ENCODE measurements around the gene TCHP.

The TCHP gene

DNA sequence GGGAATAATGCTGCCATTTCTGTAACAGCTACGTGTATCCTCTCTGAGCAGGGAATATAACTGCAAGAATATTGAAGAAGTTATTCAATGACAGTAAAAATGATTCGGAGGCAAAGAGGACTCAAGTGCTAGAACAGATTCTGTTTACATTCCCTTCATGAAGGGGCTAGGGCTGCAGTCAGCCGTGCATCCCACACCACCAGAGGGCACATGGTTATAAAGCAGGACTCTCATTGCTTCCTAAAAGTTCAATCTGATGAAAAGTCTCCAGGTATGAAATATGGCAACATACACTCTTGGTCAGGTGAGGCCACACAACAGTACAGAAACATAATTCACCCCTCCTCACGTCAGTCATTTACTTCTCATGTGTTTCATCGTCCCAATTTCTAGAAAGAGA lies 34.0 kb downstream of the TCHP start:
- peak; percentile 15 for DNase-seq (ENCODE audit: low read depth)

DNA sequence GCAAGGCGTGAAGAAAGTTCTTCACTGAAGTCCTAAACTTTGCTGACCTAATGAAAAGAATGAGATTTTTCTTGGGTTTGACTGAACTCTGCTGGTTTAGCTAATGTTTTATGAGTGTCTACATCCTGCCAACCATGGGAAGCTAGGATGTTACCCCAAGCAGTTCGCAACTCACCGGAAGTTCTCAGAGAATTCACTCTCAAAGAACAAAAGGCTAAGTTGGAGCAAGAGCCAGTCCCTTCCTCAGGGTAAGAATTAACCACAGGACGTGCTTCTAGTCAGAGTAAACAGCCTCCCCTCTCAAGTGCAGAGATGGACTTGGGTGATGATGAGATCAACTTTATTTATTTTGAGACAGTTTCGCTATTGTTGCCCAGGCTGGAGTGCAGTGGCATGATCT lies 37.3 kb downstream of the TCHP start:
- DNase-seq (ENCODE audit: low read depth), result no peak

DNA sequence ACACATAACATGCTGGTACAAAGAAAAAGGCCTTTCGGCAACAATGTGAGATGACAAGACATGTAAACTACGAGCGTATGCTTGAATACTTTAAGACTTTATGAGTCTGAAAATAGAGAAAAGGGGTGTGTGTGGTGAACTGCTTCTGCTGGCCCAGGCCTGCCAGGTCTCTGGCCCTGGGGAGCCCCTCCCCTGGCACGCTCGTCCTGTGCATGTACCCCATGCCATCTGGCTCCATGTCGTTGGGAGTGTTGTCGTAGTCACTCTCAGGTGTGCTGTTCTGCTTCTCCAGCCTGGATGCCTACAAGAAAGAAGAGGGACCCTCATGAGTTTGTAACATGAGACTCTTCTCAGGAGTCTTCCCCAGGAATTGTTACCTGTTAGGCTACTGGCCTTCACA lies 38.9 kb downstream of the TCHP start:
- DNase-seq (ENCODE audit: low read depth), result no peak

DNA sequence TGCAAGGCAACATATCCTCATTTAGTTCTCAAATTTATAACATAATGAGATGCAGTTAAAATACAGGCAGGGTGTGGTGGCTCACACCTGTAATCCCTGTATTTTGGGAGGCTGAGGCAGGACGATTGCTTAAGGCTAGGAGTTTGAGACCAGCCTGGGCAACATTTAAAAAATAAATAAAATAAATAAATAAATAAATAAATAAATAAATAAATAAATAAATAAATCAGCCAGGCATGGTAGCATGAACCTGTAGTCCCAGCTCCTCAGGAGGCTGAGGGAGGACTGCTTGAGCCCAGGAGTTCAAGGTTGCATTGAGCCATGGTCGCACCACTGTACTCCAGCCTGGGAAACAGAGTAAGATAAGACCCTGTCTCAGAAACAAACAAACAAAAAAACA lies 39.4 kb downstream of the TCHP start:
- no peak for DNase-seq (ENCODE audit: low read depth)

DNA sequence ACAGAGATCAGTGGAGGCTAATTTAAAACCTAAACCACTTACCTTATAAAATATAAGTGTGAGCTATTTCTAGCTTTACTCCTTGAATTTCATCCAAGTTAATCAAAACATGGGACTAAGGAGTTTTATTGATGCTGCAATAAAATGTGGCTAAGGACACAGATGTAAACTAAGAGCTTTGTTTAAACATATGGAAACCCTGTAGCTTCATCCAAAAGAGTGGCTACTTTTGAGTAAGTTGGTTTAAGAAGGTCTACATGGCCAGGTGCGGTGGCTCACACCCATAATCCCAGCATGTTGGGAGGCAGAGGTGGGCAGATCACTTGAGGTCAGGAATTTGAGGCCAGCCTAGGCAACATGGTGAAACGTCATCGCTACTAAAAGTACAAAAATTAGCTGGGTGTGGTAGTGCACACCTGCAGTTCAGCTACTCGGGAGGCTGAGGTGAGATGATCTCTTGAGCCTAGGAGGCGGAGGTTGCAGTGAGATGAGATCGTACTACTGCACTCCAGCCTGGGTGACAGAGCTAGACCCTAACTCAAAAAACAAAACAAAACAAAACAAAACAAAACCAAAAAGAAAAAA lies 40.4 kb downstream of the TCHP start:
- DNase-seq (ENCODE audit: low read depth), result no peak

DNA sequence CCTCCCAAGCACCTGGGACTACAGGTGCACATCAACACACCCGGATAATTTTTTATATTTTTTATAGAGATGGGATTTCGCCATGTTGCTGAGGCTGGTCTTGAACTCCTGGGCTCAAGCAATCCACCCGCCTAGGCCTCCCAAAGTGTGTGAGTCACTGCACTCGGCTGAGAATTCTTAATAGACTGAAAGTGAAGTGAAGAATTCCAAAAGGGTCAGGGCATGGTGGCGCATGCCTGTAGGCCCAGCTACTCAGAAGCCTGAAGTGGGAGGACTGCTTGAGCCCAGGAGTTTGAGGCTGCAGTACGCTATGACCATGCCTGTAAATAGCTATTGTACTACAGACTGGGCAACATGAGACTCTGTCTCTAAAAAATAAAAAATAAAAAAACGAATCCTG lies 43.7 kb downstream of the TCHP start:
- peak; percentile 35 for DNase-seq (ENCODE audit: low read depth)

DNA sequence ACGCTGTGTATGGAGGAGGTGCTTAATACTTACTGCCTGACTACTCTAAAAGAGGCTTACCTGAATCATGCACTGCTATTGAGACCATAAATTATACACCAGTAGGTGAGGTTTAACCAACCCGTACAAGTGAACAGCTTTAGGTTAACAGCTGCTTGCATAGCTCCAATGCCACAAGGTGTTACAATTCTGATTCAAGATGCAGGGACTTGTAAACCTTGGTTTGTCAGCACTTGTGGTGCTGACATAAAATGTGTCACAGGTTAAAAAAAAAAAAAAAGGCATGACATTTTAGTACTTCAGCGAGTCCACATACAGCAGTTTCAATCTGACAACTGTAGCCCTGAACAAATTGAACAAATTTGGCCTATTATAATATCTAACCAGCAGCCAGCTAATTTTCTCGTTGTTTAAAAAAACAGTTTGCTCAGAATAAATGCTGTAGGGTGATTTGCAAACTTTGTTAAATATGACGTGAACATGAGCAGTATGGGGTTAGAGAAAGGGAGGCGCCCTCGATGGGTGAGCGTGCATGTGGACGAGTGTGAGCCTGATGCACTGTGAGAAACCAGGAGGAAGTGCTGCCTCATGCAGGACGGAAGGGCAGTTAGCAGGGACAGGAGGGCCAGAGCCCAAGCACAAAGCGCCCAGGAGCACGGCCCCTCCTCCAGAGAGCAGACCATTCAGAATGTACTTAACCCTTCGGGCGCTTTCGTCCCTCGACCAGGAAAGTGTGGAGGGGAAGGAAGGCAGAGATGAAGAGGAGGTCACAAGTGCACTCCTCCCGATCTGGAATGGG lies 44.7 kb downstream of the TCHP start:
- peak; percentile 27 for DNase-seq (ENCODE audit: low read depth)

DNA sequence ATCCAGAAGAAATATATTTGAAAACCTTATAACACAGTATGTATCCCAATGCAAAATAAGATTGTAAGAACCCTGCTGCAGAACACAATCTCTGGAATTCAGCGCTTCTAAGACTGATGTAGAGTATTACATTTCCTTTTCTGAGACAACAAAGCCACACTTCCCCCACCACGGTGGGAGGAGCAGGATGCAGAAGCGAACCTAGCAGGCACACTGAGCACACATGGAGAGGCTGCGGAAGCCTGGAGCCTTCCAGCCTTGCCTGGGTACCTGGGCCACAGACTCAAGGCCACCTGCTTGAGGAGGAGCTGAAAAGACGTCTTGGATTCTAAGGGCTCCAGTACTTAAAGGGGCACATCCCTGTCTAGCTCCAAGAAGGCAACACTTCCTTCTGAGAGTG lies 46.4 kb downstream of the TCHP start:
- DNase-seq (ENCODE audit: low read depth), result peak; percentile 39

DNA sequence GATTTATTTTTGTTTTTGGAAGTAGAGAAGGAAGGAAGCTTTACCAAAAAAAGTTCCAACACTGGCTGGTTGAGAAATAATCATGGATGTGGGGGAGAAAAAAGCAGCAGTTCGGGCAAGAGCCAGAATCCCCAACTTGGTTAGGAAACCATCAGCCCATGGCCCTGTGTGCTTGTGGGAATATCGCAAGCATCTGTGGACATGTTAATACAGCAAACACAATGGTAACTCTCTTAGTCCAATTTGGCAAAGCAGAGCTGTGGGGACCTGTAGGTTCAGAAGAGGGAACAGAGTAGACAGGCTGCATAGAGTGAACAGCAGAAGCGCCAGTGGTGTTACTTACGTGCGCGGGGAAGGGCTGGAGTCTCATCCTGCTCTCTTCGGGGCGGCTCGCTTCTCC lies 46.8 kb downstream of the TCHP start:
- DNase-seq (ENCODE audit: low read depth), result no peak

DNA sequence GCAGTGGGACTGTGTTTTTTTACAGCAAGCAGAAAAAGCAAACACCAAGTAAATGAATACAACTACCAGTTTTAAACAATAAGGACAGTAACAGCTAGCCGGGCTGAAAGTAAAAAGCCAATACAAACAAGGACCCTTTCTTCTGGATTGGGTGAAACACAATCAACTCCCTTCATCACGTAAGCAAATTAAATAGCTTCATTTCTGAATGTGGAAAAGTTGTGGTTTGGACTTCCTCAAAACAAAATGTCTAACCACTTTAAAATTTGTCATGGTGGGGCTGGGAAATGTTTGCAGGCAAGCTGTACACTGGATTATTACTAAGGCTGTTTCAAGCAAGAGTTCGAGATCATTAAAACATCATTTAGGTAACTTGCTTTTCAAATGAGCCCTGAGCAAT lies 47.4 kb downstream of the TCHP start:
- DNase-seq (ENCODE audit: low read depth), result peak; percentile 49

DNA sequence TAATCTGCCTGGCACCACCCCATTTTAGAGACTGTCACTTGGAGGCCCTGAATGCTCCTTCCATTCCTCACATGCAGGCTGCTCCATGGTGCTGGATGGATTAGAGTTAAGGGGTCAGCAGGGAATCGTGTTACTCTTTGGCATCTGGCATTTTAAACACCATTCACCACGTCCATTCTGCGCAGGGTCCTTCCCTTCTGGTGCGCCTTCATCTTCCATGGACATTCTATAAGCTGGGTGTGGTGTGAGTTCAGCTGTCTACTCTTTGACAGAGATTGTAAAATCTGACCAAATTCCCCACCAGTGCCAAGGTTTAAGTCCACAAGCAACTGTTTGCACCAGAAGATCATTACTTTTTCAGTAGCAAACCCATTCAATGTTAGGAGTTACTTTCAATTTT lies 48.3 kb downstream of the TCHP start:
- DNase-seq (ENCODE audit: low read depth), result no peak

DNA sequence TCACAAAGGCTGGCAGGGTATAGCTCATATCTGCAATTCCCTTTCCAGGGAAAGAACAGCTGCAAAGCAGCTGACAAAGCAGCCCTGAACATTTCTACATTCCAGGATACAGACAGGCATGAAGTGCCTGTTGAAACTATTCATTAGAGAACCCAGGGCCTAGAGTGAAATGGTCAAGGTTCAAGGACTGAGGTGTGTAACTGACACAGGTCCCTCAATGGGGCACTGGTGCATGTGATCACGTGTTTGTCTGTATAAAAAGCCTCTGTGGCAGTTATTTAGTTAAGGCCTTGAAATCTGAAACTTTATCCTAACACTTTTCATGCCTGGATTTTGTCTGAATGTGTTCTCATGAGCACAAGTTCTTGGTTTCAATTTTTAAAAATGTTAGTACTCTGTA lies 49.0 kb downstream of the TCHP start:
- peak; percentile 64 for DNase-seq (ENCODE audit: low read depth)

DNA sequence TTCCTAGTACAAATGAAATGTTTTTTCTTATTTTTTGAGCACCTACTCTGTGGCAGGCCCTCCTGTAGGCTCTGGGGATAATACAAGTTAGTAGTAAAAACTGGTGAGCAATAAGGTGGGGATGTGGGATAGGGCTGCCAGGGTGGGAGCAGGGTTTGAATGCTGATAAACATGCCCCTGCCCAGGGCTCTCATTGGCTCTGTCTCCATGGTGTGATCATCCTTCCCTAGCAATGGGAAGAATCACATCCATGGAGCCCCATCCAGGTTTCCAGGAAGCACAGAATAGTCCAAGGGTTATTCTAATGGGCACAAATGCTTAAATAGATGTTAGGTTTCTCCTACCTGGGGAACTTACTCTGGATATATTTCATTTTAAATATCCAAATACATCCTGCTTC lies 50.6 kb downstream of the TCHP start:
- no peak for DNase-seq (ENCODE audit: low read depth)

DNA sequence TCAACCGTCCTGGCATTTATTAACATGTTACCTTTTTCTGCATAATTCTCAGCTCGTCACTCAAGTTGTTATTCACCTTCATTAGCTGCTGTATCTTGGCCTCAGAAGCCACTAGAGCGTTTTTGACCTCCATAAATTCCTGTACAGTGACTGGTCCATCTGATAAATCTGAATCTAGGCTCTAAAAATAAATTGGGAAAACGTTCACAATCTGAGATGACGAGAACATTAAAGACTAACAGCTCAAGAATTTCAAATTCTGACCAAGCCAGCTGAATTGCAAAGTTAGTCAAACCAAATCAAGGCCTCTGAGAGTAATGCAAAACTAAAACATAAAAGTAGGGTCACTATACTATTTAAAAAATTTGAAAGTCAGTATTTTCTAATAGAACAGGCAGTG lies 51.1 kb downstream of the TCHP start:
- DNase-seq (ENCODE audit: low read depth), result peak; percentile 89

DNA sequence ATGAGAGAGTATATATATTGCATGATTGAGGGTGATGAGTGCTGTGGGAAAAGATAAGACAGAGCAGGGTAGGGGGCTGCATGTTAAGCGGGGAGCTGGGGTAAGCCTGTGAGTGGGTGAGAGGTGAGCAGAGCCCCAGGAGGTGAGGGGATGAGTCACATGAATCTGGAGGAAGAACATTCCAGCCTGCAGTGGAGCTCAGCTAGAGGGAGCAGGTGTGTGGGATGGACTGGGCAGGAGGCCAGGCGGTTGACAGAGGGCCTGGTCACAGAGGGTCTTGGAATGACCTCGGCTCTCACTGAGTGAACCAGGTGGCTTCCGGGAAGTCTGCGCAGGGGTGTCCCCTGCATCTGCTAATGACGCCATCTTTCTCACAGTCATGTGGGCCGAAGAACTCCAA lies 51.7 kb downstream of the TCHP start:
- DNase-seq (ENCODE audit: low read depth), result peak; percentile 69

DNA sequence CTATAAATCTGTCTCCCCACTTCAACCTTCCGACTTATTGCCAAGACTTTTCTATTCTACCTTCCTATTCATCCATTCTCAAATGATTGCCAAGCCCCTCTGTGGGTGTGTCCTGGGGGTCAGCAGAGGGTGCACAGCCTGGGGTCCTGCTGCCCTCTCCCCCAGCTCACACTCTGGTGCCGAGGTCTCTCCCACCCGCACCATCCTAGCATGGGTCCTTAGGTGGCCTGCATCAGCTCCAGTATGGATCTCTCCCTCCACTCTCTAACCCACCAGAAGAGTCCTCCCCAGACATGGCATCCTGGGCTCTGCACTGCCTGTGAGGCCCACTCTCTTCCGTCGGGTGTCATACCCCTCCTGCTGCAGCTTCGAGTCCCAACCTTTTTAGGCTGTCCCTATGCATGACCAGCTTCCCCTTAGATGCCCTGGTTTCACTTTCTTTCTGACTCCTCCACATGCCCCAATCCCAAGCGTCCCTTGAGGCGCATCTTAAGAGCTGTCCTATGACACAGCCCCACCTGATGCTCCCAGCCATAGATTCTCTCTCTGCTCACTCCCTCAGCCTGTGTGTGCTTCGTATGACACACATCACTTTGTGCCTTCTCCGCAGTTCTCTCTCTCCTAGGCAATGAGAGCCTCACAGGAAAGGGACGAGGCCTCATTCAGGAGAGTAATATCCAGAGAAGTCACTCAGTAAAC lies 52.2 kb downstream of the TCHP start:
- DNase-seq (ENCODE audit: low read depth), result no peak

DNA sequence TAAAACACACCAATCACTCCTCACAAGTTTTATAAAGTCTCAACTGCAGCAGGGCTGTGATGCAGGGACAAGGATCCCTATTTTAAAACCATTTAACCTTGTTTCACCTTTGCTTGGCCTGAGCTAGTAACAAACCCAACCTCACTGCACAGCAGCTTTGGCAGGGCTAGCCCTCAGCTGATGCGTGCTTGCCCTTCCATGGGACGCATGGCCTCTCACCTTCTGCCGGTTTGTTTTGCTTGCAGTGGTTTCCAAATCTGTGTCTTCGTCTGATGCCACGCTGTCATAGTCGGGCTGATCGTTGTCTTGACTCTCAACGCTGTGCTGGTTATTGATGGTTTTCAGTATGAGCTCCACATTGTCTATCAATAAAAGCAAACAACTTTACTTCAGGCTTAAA lies 52.8 kb downstream of the TCHP start:
- no peak for DNase-seq (ENCODE audit: low read depth)

DNA sequence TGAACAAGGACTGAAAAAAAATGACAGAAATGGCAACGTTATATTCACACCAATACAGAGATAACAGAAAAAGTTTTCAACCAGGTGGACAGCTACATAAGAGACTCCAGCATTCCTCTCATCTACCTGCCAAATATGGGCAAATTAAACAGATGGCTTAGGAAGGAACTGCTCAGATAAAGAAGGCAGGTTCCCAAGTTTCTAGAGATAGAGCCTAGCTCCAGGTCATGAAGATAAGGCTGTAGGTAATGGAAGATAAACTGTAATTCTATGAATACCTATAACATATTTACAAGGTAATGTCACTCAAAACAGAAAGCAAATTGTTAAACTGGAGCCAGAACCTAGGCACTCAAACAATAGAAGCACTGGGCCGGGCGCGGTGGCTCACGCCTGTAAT lies 53.6 kb downstream of the TCHP start:
- DNase-seq (ENCODE audit: low read depth), result no peak

DNA sequence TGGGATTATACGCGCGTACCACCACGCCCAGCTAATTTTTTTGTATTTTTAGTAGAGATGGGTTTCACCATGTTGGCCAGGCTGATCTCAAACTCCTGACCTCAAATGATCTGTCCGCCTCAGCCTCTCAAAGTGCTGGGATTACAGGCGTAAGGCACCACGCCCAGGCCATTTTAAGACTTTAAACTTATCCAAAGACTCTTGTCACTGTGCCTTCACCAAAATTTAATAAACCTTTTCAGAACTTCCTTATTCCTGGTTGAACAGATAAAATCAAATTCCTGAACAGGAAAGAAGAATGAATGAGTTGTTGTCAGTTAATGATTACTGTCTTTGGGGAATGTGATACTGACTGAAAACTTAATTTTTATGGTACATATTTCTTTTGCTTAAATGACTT lies 58.3 kb downstream of the TCHP start:
- DNase-seq (ENCODE audit: low read depth), result no peak

DNA sequence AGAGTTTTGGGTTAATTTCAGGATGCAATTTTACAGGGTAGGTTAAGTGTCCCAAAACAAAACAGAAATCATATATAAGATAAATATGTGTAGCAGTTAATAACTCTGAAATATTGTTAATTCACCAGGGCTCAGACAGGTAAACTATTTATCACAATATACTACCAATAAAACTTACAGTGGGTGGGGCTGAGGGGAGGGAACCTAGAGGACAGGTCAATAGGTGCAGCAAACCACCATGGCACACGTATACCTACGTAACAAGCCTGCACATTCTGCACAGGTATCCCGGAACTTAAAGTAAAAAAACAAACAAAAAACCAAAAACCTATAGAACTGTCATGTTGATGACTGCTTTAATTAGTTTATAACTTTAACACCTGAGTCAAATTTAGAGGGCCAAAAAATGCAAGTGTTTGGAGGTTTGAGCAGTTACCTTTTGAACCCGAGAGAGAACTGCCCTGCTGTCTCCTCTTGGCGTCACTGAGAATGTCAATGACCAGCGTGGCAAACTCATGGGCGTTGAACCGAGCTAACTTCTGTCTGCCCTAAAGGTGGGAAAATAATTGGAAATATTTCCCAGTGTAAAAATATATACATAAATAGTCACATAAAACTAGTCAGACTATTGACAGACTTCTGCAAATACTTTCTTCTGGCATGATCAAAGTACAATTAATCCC lies 59.5 kb downstream of the TCHP start:
- no peak for DNase-seq (ENCODE audit: low read depth)

DNA sequence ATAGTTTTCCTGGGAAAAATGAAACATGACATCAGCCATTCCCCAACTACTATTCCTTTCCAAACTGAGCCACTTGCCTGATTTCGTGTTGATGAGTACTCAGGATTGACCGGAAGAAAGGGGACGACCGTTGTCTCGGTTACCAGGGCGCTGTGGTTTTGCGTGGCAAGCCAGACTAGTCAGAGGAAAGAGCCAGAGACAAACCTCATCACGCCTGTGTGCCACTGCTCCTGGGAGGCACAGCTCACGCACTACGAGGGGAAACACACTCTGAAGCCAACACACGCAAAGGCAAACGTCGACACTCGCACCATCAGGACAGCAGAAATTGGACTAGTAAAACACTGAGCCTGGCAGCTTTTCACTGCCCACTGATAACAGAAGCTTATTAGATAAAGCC lies 61.1 kb downstream of the TCHP start:
- no peak for DNase-seq (ENCODE audit: low read depth)

DNA sequence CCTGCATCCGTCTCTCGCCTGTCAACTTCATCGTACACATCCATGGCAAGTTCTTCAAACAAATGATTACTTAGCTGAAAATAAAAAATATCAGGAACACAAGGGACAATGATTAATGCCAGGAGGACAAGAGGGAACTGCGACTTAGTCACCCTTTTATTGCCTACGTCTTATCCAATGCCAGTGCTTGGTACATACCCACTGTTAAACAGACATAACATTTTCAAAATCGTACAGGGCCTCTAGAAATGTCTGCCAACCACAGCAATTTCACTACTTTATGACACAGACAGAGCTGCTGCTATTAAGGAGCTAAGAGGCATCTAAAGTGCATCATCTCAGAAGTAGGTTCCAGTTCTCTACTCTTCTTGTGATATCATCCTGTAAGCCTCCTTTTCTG lies 61.5 kb downstream of the TCHP start:
- no peak for DNase-seq (ENCODE audit: low read depth)

DNA sequence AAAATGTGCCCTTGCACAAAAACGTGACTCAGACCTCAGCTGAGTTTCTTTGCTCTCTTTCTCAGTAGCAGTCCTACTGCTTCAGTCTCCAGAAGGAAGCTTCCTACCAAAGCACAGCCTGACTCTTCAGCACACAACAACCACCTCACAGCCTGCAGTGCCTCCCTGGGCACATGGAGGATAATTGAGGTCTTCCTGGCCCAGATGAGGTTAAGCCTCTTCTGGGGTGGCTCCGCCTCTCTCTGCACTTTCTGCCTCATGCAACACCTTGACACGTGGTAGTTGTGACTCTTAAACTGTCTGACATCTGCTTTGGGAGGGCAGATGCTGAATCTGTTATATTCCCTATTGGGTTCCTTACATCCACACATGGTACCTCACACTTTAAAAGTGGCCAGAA lies 62.3 kb downstream of the TCHP start:
- peak; percentile 37 for DNase-seq (ENCODE audit: low read depth)
